ENCODE measurements around the gene CAGE1.

The CAGE1 gene

GRCh38 chr6:7304821-7305220 is 84.7 kb downstream of the CAGE1 start:
- DNase-seq, result peak; percentile 77

- DNase-seq, result no peak
Measured at GRCh38 chr6:7301702-7302101, 87.8 kb downstream of the CAGE1 start.

- no peak for DNase-seq
Measured at GRCh38 chr6:7300926-7301325, 88.6 kb downstream of the CAGE1 start.

- no peak for DNase-seq
Measured at GRCh38 chr6:7298113-7298512, 91.4 kb downstream of the CAGE1 start.

GRCh38 chr6:7296602-7297001 is 92.9 kb downstream of the CAGE1 start:
- no peak for DNase-seq

GRCh38 chr6:7295916-7296315 is 93.6 kb downstream of the CAGE1 start:
- no peak for DNase-seq

- DNase-seq, result no peak
Measured at GRCh38 chr6:7292596-7293255, 96.8 kb downstream of the CAGE1 start.

- no peak for DNase-seq
Measured at GRCh38 chr6:7290079-7290478, 99.5 kb downstream of the CAGE1 start.

GRCh38 chr6:7285416-7285815 is 104.1 kb downstream of the CAGE1 start:
- DNase-seq, result no peak

GRCh38 chr6:7283676-7284075 is 105.9 kb downstream of the CAGE1 start:
- no peak for DNase-seq

GRCh38 chr6:7282097-7282906 is 107.2 kb downstream of the CAGE1 start:
- DNase-seq, result no peak

Data from inflammatory macrophage treated with lipopolysaccharide for 4 hours (primary cell).